H1 (cell line): ENCODE measurements around the gene C11orf71. TPM values are rescaled to one million over a fixed set of nuclear protein-coding genes. Genes with fewer than 3 reads are reported as not detected.
A peak's percentile ranks its signal among the peaks of the same experiment; 100 is the strongest.

Experiments
- CTCF ChIA-PET: fragments of 300-600 bp; sonication (Branson Sonifier 250); formaldehyde crosslinking; loops from one replicate; lab custom pipeline; 2021; ENCODE audit not compliant: partially characterized antibody; lab: Charles Lee
- POLR2A ChIA-PET: fragments of 300-600 bp; sonication (Branson Sonifier 250); formaldehyde crosslinking; loops from one replicate; lab custom pipeline; 2021; ENCODE audit warnings: inconsistent platforms; ENCODE audit not compliant: partially characterized antibody; lab: Charles Lee
- DNase-seq, 2 experiments: peaks; one replicate each; pipeline versions ENCODE4 v3.0.0 to v3.0.0-alpha.2; 2010 to 2022; ENCODE audit warnings: low spot score in 2 of 2, low read depth in 1 of 2, mixed read lengths in 1 of 2
- FAIRE-seq: peaks from 2 replicates; lab custom pipeline; 2011; peaks lifted over from hg19 to GRCh38; lab: Jason Lieb, UNC
- H2AFZ ChIP-seq: 2 replicates; pipeline ENCODE4 v1.8.1; 2012; ENCODE audit warnings: low read length, inconsistent platforms
- H2AK5ac ChIP-seq: 2 replicates; pipeline ENCODE4 v1.6.1; 2013; ENCODE audit warnings: low read depth, low read length
- H2BK120ac ChIP-seq: replicated peaks from 2 replicates; pipeline ENCODE3; 2013; ENCODE audit warnings: low read depth, low read length, inconsistent platforms
- H2BK12ac ChIP-seq: 2 replicates; pipeline ENCODE4 v1.6.1; 2013; ENCODE audit warnings: low read depth, low read length
- H2BK15ac ChIP-seq: 2 replicates; pipeline ENCODE4 v1.6.1; 2013; ENCODE audit warnings: low read length
- H2BK20ac ChIP-seq: 2 replicates; pipeline ENCODE4 v1.6.1; 2013; ENCODE audit warnings: low read length
- H2BK5ac ChIP-seq: 2 replicates; pipeline ENCODE4 v1.6.1; 2013; ENCODE audit warnings: low read depth, low read length
- H3K14ac ChIP-seq: 2 replicates; pipeline ENCODE4 v1.6.1; 2013; ENCODE audit warnings: inconsistent platforms; ENCODE audit not compliant: insufficient read length
- H3K18ac ChIP-seq: 2 replicates; pipeline ENCODE4 v1.6.1; 2013; ENCODE audit warnings: low read length; ENCODE audit errors: extremely low read depth
- H3K23ac ChIP-seq: 2 replicates; pipeline ENCODE4 v1.6.1; 2013; ENCODE audit warnings: inconsistent platforms; ENCODE audit not compliant: insufficient read length
- H3K23me2 ChIP-seq: 2 replicates; pipeline ENCODE4 v1.6.1; 2013; ENCODE audit warnings: low read depth, low read length
- H3K27ac ChIP-seq: 2 replicates; pipeline ENCODE4 v1.6.1; 2011; ENCODE audit warnings: low read depth, low read length, inconsistent platforms
- H3K27me3 ChIP-seq, 4 experiments: replicated peaks in 1 of 4; 1 replicate in 1 of 4; 2 replicates in 3 of 4; pipeline versions ENCODE4 v1.6.1 to v1.8.1; 2011 to 2013; ENCODE audit warnings: low read length in 3 of 4, mild to moderate bottlenecking in 3 of 4, inconsistent platforms in 2 of 4, mixed read lengths in 2 of 4, moderate library complexity in 1 of 4; ENCODE audit not compliant: control insufficient read depth in 3 of 4, insufficient read depth in 3 of 4; ENCODE audit errors: extremely low read depth in 1 of 4
- H3K36me3 ChIP-seq, 4 experiments: 2 replicates each; pipeline versions ENCODE4 v1.6.1 to v1.8.1; 2011 to 2013; ENCODE audit warnings: mild to moderate bottlenecking in 4 of 4, low read length in 3 of 4, moderate library complexity in 2 of 4, control low read depth in 1 of 4, inconsistent platforms in 1 of 4; ENCODE audit not compliant: insufficient read depth in 4 of 4, control insufficient read depth in 2 of 4
- H3K4ac ChIP-seq: replicated peaks from 2 replicates; pipeline ENCODE3; 2013; ENCODE audit warnings: low read length, low read depth, mixed read lengths, inconsistent platforms; ENCODE audit not compliant: insufficient read length
- H3K4me1 ChIP-seq, 4 experiments: replicated peaks in 1 of 4; 1 replicate in 1 of 4; 2 replicates in 3 of 4; pipeline versions ENCODE4 v1.6.1 to v1.8.1; 2011 to 2013; ENCODE audit warnings: low read length in 3 of 4, inconsistent platforms in 2 of 4, mixed read lengths in 1 of 4; ENCODE audit not compliant: insufficient read depth in 4 of 4, control insufficient read depth in 3 of 4
- H3K4me2 ChIP-seq, 2 experiments: 2 replicates each; pipeline versions ENCODE4 v1.6.1 to v1.8.1; 2011 to 2013; ENCODE audit warnings: low read depth in 2 of 2, low read length in 2 of 2, control low read depth in 1 of 2, inconsistent platforms in 1 of 2, mild to moderate bottlenecking in 1 of 2; ENCODE audit not compliant: insufficient read depth in 1 of 2
- H3K4me3 ChIP-seq, 4 experiments: fragments of 200-600, 300-600 bp in 1 of 4; sonication (generic), shearing (Covaris generic), sonication (Bioruptor Twin) in 1 of 4; 2 replicates each; pipeline versions ENCODE4 v1.5.1 to v1.8.1; 2011 to 2016; ENCODE audit warnings: low read length in 4 of 4, low read depth in 3 of 4, control low read depth in 2 of 4, inconsistent platforms in 2 of 4, mild to moderate bottlenecking in 2 of 4, mixed read lengths in 1 of 4, moderate library complexity in 1 of 4; ENCODE audit not compliant: insufficient read depth in 2 of 4; ENCODE audit errors: extremely low read depth in 1 of 4
- H3K56ac ChIP-seq: replicated peaks from 2 replicates; pipeline ENCODE3; 2013; ENCODE audit warnings: low read depth, mild to moderate bottlenecking, mixed read lengths, low read length, inconsistent platforms; ENCODE audit not compliant: insufficient read length
- H3K79me1 ChIP-seq: 2 replicates; pipeline ENCODE4 v1.6.1; 2013; ENCODE audit warnings: low read depth, low read length, control low read depth
- H3K79me2 ChIP-seq, 2 experiments: 2 replicates each; pipeline versions ENCODE4 v1.6.1 to v1.8.1; 2012 to 2013; ENCODE audit warnings: low read length in 2 of 2, mild to moderate bottlenecking in 2 of 2, inconsistent platforms in 1 of 2; ENCODE audit not compliant: insufficient read depth in 2 of 2, control insufficient read depth in 1 of 2
- H3K9ac ChIP-seq, 4 experiments: replicated peaks in 1 of 4; 1 replicate in 1 of 4; 2 replicates in 3 of 4; pipeline versions ENCODE4 v1.6.1 to v1.8.1; 2011 to 2013; ENCODE audit warnings: low read depth in 3 of 4, low read length in 3 of 4, control low read depth in 2 of 4, mild to moderate bottlenecking in 2 of 4, moderate library complexity in 2 of 4, inconsistent platforms in 1 of 4; ENCODE audit errors: extremely low read depth in 1 of 4
- H3K9me3 ChIP-seq, 2 experiments: 2 replicates each; pipeline versions ENCODE4 v1.6.1 to v1.8.1; 2012 to 2013; ENCODE audit warnings: mild to moderate bottlenecking in 2 of 2, moderate library complexity in 2 of 2, control low read depth in 1 of 2, inconsistent platforms in 1 of 2, low read depth in 1 of 2, low read length in 1 of 2, mixed read lengths in 1 of 2; ENCODE audit not compliant: insufficient read depth in 2 of 2
- H4K20me1 ChIP-seq, 2 experiments: replicated peaks in 1 of 2; 2 replicates each; pipeline versions ENCODE3 to v1.8.1; 2011 to 2013; ENCODE audit warnings: inconsistent platforms in 2 of 2, low read length in 2 of 2, mild to moderate bottlenecking in 1 of 2; ENCODE audit not compliant: insufficient read depth in 2 of 2, control insufficient read depth in 1 of 2
- H4K5ac ChIP-seq: 2 replicates; pipeline ENCODE4 v1.6.1; 2013; ENCODE audit warnings: low read length, low read depth, mixed read lengths, inconsistent platforms; ENCODE audit not compliant: insufficient read length
- H4K8ac ChIP-seq: 2 replicates; pipeline ENCODE4 v1.8.0; 2013; ENCODE audit warnings: mild to moderate bottlenecking, moderate library complexity, low read length, inconsistent platforms; ENCODE audit not compliant: insufficient read depth; ENCODE audit errors: extremely low read depth
- H4K91ac ChIP-seq: replicated peaks from 2 replicates; pipeline ENCODE3; 2013; ENCODE audit warnings: low read length, mixed read lengths, inconsistent platforms; ENCODE audit not compliant: insufficient read length
- CTCF ChIP-seq, 3 experiments: IDR thresholded peaks; 1 replicate in 2 of 3; 2 replicates in 1 of 3; pipeline versions ENCODE4 v1.5.1 to v1.6.1; 2011; ENCODE audit warnings: low read length in 3 of 3, mild to moderate bottlenecking in 3 of 3, inconsistent platforms in 2 of 3, low read depth in 1 of 3, moderate library complexity in 1 of 3; ENCODE audit not compliant: insufficient read depth in 1 of 3; ENCODE audit errors: control extremely low read depth in 1 of 3
- GTF2F1 ChIP-seq: IDR thresholded peaks from 2 replicates; pipeline ENCODE4 v1.6.1; 2012; ENCODE audit warnings: low read depth, low read length, improper control_type of control experiment, borderline replicate concordance
- RAD21 ChIP-seq, 2 experiments: IDR thresholded peaks in 1 of 2; conservative IDR thresholded peaks in 1 of 2; 2 replicates each; pipeline ENCODE4 v1.6.1; 2011; ENCODE audit warnings: low read depth in 2 of 2, low read length in 2 of 2, improper control_type of control experiment in 1 of 2, inconsistent platforms in 1 of 2, mild to moderate bottlenecking in 1 of 2, moderate library complexity in 1 of 2
- TEAD4 ChIP-seq: IDR thresholded peaks from 2 replicates; pipeline ENCODE4 v1.6.1; 2012; ENCODE audit warnings: low read depth, low read length, inconsistent platforms, mixed read lengths
- WGBS, 2 experiments: shearing (Covaris generic) in 1 of 2; methylation state at CpG; one replicate each; pipeline versions ENCODE4 v1.1.6 to v1.1.7; 2013 to 2015; ENCODE audit warnings: low lambda C conversion rate in 2 of 2, mixed read lengths in 2 of 2, inconsistent platforms in 1 of 2, low coverage in 1 of 2, missing lambda C conversion rate in 1 of 2; ENCODE audit not compliant: insufficient replicate concordance in 2 of 2, insufficient coverage in 1 of 2, insufficient read length in 1 of 2; ENCODE audit errors: extremely low coverage in 1 of 2, missing lambda C conversion rate in 1 of 2; 5-methylcytosine and 5-hydroxymethylcytosine counted together
- polyA plus RNA-seq, 7 experiments: library from polyadenylated mRNA; depleted of rRNA in 3 of 7; stranded (reverse) in 5 of 7; unstranded in 2 of 7; fragments of >200 nt in 5 of 7; fragments of 200-250 nt in 2 of 7; gene quantifications; 1 replicate in 5 of 7; 2 replicates in 1 of 7; 4 replicates in 1 of 7; pipeline versions ENCODE4 v1.2.1 to v1.2.3, GENCODE V29; 2011 to 2013; ENCODE audit warnings: missing spikeins in 2 of 7, mixed read lengths in 2 of 7
- total RNA-seq: library from RNA; stranded (reverse); fragmentation: NEBNext Ultra II Directional; extraction: Animal tissue kit (Norgen Biotek cat#: 25700); gene quantifications from 2 replicates; pipeline ENCODE4 v1.2.1, GENCODE V29; 2021

Gene C11orf71
- total and polyA plus RNA-seq, 2 of the 8 experiments (the other 6 are each of a cell fraction or from before 2014, with no cell fraction given): 5.4 to 8.7 TPM

- FAIRE-seq: peak; percentile 19
- H3K27me3 ChIP-seq: no peaks in the 10 kb centered on the region
- H3K23ac ChIP-seq: no peak overlapping the region
- H3K23me2 ChIP-seq: peaks cover 8% of the 10 kb centered on the region; the same call in 1 of the 2 replicates
- H3K79me2 ChIP-seq: peaks cover 0 to 12% of the 10 kb centered on the region in 2 experiments; a peak in 2 of 4 replicates
- no peaks in the 10 kb centered on the region; a peak in 1 of 7 replicates for H3K4me1 ChIP-seq
- no peak overlapping the region for H4K5ac ChIP-seq
- H3K9ac ChIP-seq: no peak overlapping the region
- no peak overlapping the region for H2BK15ac ChIP-seq
- no peak overlapping the region for H2BK5ac ChIP-seq
- no peak overlapping the region for H3K4me2 ChIP-seq
- H2BK20ac ChIP-seq: no peak overlapping the region
- DNase-seq: no peak
- ChIA-PET POLR2A (no interaction called here), CTCF (interaction anchor here (0.6 to 2.5 kb wide), 11 partner anchors 8 to 112 kb away, joined by 3 to 14 read pairs (median 4); no protein-coding TSS in a partner anchor)
- no peaks in the 10 kb centered on the region for H3K9me3 ChIP-seq
- no peaks in the 10 kb centered on the region for H3K36me3 ChIP-seq
- H3K14ac ChIP-seq: no peak overlapping the region
- H3K4ac ChIP-seq: no peak overlapping the region
- no peak overlapping the region for H3K56ac ChIP-seq
- TF ChIP-seq TEAD4 (peak; percentile 71), GTF2F1 (no peak), RAD21 (IDR thresholded peaks at IDR 0.05 in 1 of 2, conservative IDR thresholded peaks at IDR 0.05 in 1 of 2; ENCODE audit: low read depth in 2 of 2, low read length in 2 of 2) (peak; percentile 46 to 55), CTCF (IDR thresholded peaks at IDR 0.05; ENCODE audit: control extremely low read depth in 1 of 3, insufficient read depth in 1 of 3, low read depth in 1 of 3, low read length in 3 of 3) (peak; percentile 32 to 67 (median 62))
- H2AK5ac ChIP-seq: no peak overlapping the region
- H2BK120ac ChIP-seq: no peak overlapping the region
- no peak overlapping the region for H2BK12ac ChIP-seq
- no peaks in the 10 kb centered on the region for H3K79me1 ChIP-seq
- 69% methylated on average over 3 of the region's 3 CpGs; no CpG with 5 or more reads in 1 of the 2 experiments for WGBS, 2 experiments
- H4K8ac ChIP-seq: no peak overlapping the region
- no peak overlapping the region for H3K27ac ChIP-seq
- H3K4me3 ChIP-seq: no peak overlapping the region
- H4K20me1 ChIP-seq: no peaks in the 10 kb centered on the region
- H3K18ac ChIP-seq: no peak overlapping the region
- H2AFZ ChIP-seq: no peak overlapping the region
- no peak overlapping the region for H4K91ac ChIP-seq
These were observed 4.6 kb downstream of the C11orf71 start for GRCh38 chr11:114395736-114396135.
